ENCODE measurements around the gene TOPBP1. TPM values are rescaled to one million over a fixed set of nuclear protein-coding genes. Genes with fewer than 3 reads are reported as not detected.

Gene TOPBP1
- total RNA-seq, 1 experiment from 2014 or later = 34.3 TPM

DNA sequence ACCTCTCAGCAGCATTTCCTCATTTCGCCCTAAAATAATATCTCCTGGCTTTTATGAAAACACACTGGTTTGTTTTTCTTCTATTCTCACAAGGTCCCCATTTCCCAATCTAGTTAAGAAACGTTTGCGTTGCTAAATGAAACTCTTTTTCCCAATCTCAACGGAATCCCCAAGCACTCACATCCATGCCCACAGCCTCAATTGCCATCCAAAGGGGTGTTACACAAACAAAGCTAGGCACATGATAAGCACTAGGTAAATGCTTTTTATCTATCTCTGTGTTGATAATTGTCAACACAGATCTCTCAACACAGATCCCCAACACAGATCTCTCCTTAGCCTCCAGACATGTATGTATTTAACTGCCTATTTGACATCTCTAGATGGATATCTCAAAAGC lies 49.3 kb upstream of the TOPBP1 start:
- Mint-ChIP-seq H3K27me3 (ENCODE audit: low read depth) (peaks cover 4% of the 10 kb centered on the region), H3K4me3 (no peak overlapping the region), H3K27ac (no peak overlapping the region), H3K4me1 (no peaks in the 10 kb centered on the region), H3K9me3 (peaks cover 4% of the 10 kb centered on the region; the same call in 1 of the 2 replicates), H3K36me3 (no peaks in the 10 kb centered on the region)
- CTCF ChIA-PET = no interaction called here
- TF ChIP-seq CREM (CRISPR knock-in tag; IDR thresholded peaks at IDR 0.05) (no peak), ELF4 (CRISPR knock-in tag; IDR thresholded peaks at IDR 0.05; ENCODE audit: low read depth) (no peak), NR2C2 (CRISPR knock-in tag; IDR thresholded peaks at IDR 0.05) (no peak), TP53 (CRISPR knock-in tag; IDR thresholded peaks at IDR 0.05) (no peak), SP1 (CRISPR knock-in tag; conservative IDR thresholded peaks at IDR 0.05) (no peak), FOXJ3 (CRISPR knock-in tag; IDR thresholded peaks at IDR 0.05; ENCODE audit: borderline replicate concordance) (no peak)
- TF ChIP-seq, protein P1, sequence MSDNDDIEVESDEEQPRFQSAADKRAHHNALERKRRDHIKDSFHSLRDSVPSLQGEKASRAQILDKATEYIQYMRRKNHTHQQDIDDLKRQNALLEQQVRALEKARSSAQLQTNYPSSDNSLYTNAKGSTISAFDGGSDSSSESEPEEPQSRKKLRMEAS (CRISPR knock-in tag; IDR thresholded peaks at IDR 0.05) = no peak
- TF ChIP-seq, protein P2, sequence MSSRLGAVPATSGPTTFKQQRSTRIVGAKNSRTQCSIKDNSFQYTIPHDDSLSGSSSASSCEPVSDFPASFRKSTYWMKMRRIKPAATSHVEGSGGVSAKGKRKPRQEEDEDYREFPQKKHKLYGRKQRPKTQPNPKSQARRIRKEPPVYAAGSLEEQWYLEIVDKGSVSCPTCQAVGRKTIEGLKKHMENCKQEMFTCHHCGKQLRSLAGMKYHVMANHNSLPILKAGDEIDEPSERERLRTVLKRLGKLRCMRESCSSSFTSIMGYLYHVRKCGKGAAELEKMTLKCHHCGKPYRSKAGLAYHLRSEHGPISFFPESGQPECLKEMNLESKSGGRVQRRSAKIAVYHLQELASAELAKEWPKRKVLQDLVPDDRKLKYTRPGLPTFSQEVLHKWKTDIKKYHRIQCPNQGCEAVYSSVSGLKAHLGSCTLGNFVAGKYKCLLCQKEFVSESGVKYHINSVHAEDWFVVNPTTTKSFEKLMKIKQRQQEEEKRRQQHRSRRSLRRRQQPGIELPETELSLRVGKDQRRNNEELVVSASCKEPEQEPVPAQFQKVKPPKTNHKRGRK (CRISPR knock-in tag; IDR thresholded peaks at IDR 0.05; ENCODE audit: borderline replicate concordance) = no peak
- DNase-seq (ENCODE audit: low spot score) (no peak), ATAC-seq (no peak)
- POLR2A ChIA-PET = no interaction called here

DNA sequence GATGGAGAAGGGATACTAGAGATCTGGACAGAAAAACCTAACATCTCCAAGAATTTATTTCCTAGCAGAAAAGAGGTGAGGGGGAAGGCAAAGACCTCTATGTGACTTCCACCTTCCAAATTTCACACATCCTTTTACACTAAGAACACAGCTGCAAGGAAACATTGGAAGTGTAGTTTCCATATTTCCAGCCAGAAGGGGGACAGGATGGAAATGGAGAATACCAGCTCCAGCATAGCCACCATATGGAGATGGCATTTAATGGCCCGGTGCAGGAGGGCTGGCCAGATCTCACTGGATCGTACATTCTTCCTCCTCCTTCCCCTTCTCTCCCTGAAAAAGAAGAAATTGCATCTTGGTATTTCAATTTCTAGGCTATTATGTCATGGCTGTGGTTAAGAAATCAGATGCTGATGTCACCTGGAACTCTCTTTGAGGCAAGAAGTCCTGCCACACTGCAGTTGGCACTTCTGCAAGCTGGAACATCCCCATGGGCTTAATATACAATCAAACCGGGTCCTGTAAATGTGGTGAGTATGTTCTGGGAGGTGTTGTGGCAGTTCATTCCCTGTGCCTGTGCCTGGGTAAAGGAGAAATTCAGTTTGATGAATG lies 47.5 kb upstream of the TOPBP1 start:
- no peaks in the 10 kb centered on the region for H3K4me1 Mint-ChIP-seq
- H3K27me3 Mint-ChIP-seq (ENCODE audit: low read depth) = peaks cover 4% of the 10 kb centered on the region
- TF ChIP-seq MYBL2 (CRISPR knock-in tag; IDR thresholded peaks at IDR 0.05) (no peak), ETV6 (CRISPR knock-in tag; IDR thresholded peaks at IDR 0.05) (no peak), ZNF121 (CRISPR knock-in tag; IDR thresholded peaks at IDR 0.05) (no peak), GTF2I (CRISPR knock-in tag; conservative IDR thresholded peaks at IDR 0.05) (no peak), ZBTB21 (CRISPR knock-in tag; IDR thresholded peaks at IDR 0.05; ENCODE audit: borderline replicate concordance) (no peak), ZNF423 (CRISPR knock-in tag; IDR thresholded peaks at IDR 0.05) (no peak), GABPB1 (CRISPR knock-in tag; IDR thresholded peaks at IDR 0.05) (no peak), ZNF263 (CRISPR knock-in tag; IDR thresholded peaks at IDR 0.05; ENCODE audit: low read depth) (no peak), FOXP1 (CRISPR knock-in tag; IDR thresholded peaks at IDR 0.05; ENCODE audit: borderline replicate concordance) (no peak), CBFB (CRISPR knock-in tag; IDR thresholded peaks at IDR 0.05; ENCODE audit: low read depth) (no peak), NFYB (CRISPR knock-in tag; conservative IDR thresholded peaks at IDR 0.05; ENCODE audit: low read depth) (no peak), TEAD4 (CRISPR knock-in tag; IDR thresholded peaks at IDR 0.05) (no peak), FOXK1 (CRISPR knock-in tag; IDR thresholded peaks at IDR 0.05) (no peak), SOX15 (CRISPR knock-in tag; IDR thresholded peaks at IDR 0.05) (no peak)
- TF ChIP-seq, protein P3, sequence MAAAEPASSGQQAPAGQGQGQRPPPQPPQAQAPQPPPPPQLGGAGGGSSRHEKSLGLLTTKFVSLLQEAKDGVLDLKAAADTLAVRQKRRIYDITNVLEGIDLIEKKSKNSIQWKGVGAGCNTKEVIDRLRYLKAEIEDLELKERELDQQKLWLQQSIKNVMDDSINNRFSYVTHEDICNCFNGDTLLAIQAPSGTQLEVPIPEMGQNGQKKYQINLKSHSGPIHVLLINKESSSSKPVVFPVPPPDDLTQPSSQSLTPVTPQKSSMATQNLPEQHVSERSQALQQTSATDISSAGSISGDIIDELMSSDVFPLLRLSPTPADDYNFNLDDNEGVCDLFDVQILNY (CRISPR knock-in tag; IDR thresholded peaks at IDR 0.05) = no peak
- TF ChIP-seq, protein P4, sequence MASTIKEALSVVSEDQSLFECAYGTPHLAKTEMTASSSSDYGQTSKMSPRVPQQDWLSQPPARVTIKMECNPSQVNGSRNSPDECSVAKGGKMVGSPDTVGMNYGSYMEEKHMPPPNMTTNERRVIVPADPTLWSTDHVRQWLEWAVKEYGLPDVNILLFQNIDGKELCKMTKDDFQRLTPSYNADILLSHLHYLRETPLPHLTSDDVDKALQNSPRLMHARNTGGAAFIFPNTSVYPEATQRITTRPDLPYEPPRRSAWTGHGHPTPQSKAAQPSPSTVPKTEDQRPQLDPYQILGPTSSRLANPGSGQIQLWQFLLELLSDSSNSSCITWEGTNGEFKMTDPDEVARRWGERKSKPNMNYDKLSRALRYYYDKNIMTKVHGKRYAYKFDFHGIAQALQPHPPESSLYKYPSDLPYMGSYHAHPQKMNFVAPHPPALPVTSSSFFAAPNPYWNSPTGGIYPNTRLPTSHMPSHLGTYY (CRISPR knock-in tag; IDR thresholded peaks at IDR 0.05) = no peak
- TF ChIP-seq, protein P5, sequence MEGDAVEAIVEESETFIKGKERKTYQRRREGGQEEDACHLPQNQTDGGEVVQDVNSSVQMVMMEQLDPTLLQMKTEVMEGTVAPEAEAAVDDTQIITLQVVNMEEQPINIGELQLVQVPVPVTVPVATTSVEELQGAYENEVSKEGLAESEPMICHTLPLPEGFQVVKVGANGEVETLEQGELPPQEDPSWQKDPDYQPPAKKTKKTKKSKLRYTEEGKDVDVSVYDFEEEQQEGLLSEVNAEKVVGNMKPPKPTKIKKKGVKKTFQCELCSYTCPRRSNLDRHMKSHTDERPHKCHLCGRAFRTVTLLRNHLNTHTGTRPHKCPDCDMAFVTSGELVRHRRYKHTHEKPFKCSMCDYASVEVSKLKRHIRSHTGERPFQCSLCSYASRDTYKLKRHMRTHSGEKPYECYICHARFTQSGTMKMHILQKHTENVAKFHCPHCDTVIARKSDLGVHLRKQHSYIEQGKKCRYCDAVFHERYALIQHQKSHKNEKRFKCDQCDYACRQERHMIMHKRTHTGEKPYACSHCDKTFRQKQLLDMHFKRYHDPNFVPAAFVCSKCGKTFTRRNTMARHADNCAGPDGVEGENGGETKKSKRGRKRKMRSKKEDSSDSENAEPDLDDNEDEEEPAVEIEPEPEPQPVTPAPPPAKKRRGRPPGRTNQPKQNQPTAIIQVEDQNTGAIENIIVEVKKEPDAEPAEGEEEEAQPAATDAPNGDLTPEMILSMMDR (IDR thresholded peaks at IDR 0.05) = no peak
- TF ChIP-seq, protein P6, sequence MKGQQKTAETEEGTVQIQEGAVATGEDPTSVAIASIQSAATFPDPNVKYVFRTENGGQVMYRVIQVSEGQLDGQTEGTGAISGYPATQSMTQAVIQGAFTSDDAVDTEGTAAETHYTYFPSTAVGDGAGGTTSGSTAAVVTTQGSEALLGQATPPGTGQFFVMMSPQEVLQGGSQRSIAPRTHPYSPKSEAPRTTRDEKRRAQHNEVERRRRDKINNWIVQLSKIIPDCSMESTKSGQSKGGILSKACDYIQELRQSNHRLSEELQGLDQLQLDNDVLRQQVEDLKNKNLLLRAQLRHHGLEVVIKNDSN (CRISPR knock-in tag; IDR thresholded peaks at IDR 0.05) = no peak
- TF ChIP-seq, protein P1 (CRISPR knock-in tag; IDR thresholded peaks at IDR 0.05) = no peak
- TF ChIP-seq, protein P7, sequence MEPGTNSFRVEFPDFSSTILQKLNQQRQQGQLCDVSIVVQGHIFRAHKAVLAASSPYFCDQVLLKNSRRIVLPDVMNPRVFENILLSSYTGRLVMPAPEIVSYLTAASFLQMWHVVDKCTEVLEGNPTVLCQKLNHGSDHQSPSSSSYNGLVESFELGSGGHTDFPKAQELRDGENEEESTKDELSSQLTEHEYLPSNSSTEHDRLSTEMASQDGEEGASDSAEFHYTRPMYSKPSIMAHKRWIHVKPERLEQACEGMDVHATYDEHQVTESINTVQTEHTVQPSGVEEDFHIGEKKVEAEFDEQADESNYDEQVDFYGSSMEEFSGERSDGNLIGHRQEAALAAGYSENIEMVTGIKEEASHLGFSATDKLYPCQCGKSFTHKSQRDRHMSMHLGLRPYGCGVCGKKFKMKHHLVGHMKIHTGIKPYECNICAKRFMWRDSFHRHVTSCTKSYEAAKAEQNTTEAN (CRISPR knock-in tag; IDR thresholded peaks at IDR 0.05) = no peak
- no peak overlapping the region for H3K4me3 Mint-ChIP-seq
- ATAC-seq (no peak), DNase-seq (ENCODE audit: low spot score) (no peak)
- H3K36me3 Mint-ChIP-seq = no peaks in the 10 kb centered on the region
- H3K27ac Mint-ChIP-seq = no peak overlapping the region
- ChIA-PET POLR2A (no interaction called here), CTCF (no interaction called here)
- peaks cover 4% of the 10 kb centered on the region; the same call in 1 of the 2 replicates for H3K9me3 Mint-ChIP-seq
